Measurements from ENCODE around the gene HSPB2.

- TF ChIP-seq YY1 (IDR thresholded peaks at IDR 0.05; ENCODE audit: insufficient read depth, insufficient read length) = no peak
- no peak for TF ChIP-seq ZNF274 (IDR thresholded peaks at IDR 0.05; ENCODE audit: low read depth, low read length)
These were observed 712 bp downstream of the HSPB2 start for GRCh38 chr11:111913031-111913861.
